ENCODE measurements around the gene GALNT14. TPM values are rescaled to one million over a fixed set of nuclear protein-coding genes. Genes with fewer than 3 reads are reported as not detected.

Gene GALNT14
- total RNA-seq, 1 donor from 2014 or later: 54.6 TPM

- Histone ChIP-seq H3K4me3 (ENCODE audit: low read depth, low read length) (no peak overlapping the region), H3K27me3 (ENCODE audit: control insufficient read depth, insufficient read depth, low read length) (no peaks in the 10 kb centered on the region), H3K36me3 (ENCODE audit: control insufficient read depth, insufficient read depth, low read length) (no peaks in the 10 kb centered on the region)
- DNase-seq (ENCODE audit: low read depth): no peak
- no peak for TF ChIP-seq CTCF (IDR thresholded peaks at IDR 0.05; ENCODE audit: insufficient read depth, low read length, poor library complexity, severe bottlenecking)
Measured at GRCh38 chr2:31058096-31059035, 79.9 kb downstream of the GALNT14 start.

GRCh38 chr2:31057691-31058090 lies 80.5 kb downstream of the GALNT14 start:
- H3K4me3 ChIP-seq (ENCODE audit: low read depth, low read length): no peak overlapping the region
- no peaks in the 10 kb centered on the region for H3K36me3 ChIP-seq (ENCODE audit: control insufficient read depth, insufficient read depth, low read length)
- no peak for TF ChIP-seq CTCF (IDR thresholded peaks at IDR 0.05; ENCODE audit: insufficient read depth, low read length, poor library complexity, severe bottlenecking)
- DNase-seq (ENCODE audit: low read depth): no peak
- H3K27me3 ChIP-seq (ENCODE audit: control insufficient read depth, insufficient read depth, low read length): no peaks in the 10 kb centered on the region

GRCh38 chr2:31055938-31056337 lies 82.3 kb downstream of the GALNT14 start:
- Histone ChIP-seq H3K4me3 (ENCODE audit: low read depth, low read length) (no peak overlapping the region), H3K36me3 (ENCODE audit: control insufficient read depth, insufficient read depth, low read length) (no peaks in the 10 kb centered on the region), H3K27me3 (ENCODE audit: control insufficient read depth, insufficient read depth, low read length) (no peaks in the 10 kb centered on the region)
- no peak for TF ChIP-seq CTCF (IDR thresholded peaks at IDR 0.05; ENCODE audit: insufficient read depth, low read length, poor library complexity, severe bottlenecking)
- DNase-seq (ENCODE audit: low read depth): no peak

GRCh38 chr2:31054842-31055388 lies 83.3 kb downstream of the GALNT14 start:
- Histone ChIP-seq H3K27me3 (ENCODE audit: control insufficient read depth, insufficient read depth, low read length) (no peaks in the 10 kb centered on the region), H3K4me3 (ENCODE audit: low read depth, low read length) (no peak overlapping the region), H3K36me3 (ENCODE audit: control insufficient read depth, insufficient read depth, low read length) (no peaks in the 10 kb centered on the region)
- TF ChIP-seq CTCF (IDR thresholded peaks at IDR 0.05; ENCODE audit: insufficient read depth, low read length, poor library complexity, severe bottlenecking): no peak
- no peak for DNase-seq (ENCODE audit: low read depth)

GRCh38 chr2:31053929-31054782 lies 84.1 kb downstream of the GALNT14 start:
- no peaks in the 10 kb centered on the region for H3K27me3 ChIP-seq (ENCODE audit: control insufficient read depth, insufficient read depth, low read length)
- no peak for TF ChIP-seq CTCF (IDR thresholded peaks at IDR 0.05; ENCODE audit: insufficient read depth, low read length, poor library complexity, severe bottlenecking)
- no peak for DNase-seq (ENCODE audit: low read depth)
- no peak overlapping the region for H3K4me3 ChIP-seq (ENCODE audit: low read depth, low read length)
- no peaks in the 10 kb centered on the region for H3K36me3 ChIP-seq (ENCODE audit: control insufficient read depth, insufficient read depth, low read length)

All from kidney epithelial cell (primary cell).